Stimulated activated CD8-positive, alpha-beta memory T cell treated with anti-CD3 and anti-CD28 coated beads, Interleukin-15, amount 100 ng/mL, for 1 hour (primary cell): ENCODE results near the gene CD40.
"Not testable (repeated sequence)": the region's sequence is repeated elsewhere in the genome, so short reads cannot be mapped to it uniquely, and the experiment has no call there.

ENCODE experiments used
- DNase-seq: peaks from one replicate; pipeline ENCODE4 v3.0.0-alpha.2; 2020; ENCODE audit warnings: low read depth

CD40 gene

GRCh38 chr20:46117704-46118467 is at the start of gene CD40:
TSS of gene CD40 (plus strand) at chr20:46118314. CDS start at chr20:46118344, 30 bp downstream.
- peak; percentile 27 for DNase-seq

DNA sequence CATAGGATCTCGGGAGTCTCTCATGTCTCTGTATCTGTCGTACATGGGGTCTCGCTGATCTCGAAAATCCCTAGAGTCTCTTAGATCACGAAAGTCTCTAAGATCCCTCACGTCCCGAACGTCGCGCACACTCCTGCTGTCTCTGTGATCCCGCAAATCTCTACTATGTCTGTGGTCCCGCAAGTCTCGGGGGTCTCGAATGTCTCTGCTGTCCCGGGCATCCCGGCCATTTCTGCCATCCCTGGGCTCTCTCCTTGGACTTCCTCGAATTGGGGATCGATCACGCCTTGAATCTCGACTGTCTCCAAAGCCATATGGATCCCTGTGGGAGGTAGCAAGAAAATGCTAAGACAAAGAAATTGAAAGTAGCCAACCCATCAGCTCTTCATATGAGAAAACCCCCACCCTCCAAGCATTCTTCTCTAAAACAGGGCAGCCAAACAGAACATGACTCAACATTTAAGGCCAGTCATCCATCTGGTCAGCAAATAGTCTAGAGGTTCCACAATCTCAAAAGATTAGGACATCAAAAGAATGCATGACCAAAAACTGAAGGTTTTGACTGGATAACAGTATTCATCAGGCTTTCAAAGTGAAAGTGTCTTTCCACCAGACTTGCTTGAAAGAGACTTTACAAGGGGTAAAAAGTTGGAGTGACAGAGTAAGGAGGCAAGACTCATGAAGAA is 47.8 kb upstream of the CD40 start:
- DNase-seq, result no peak

GRCh38 chr20:46071573-46071972 is 46.5 kb upstream of the CD40 start:
- DNase-seq, result no peak

DNA sequence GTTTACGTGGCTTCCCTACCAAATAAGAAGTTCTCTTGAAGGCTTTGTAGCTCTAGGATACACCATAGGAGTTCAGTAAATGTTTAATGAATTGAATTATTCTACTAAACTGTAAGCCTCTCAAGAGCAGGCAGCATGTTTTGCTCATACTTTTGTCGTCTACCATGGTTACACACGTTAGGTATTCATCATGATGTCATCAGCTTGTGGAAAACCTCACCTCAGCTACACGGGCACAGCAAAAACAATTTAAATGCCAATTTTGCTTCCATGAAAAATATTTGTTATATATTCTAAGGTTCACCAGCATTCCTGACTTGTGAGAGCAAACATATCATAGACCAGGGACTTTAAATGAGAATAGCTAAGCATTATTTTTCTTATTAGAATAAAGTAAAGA is 45.1 kb upstream of the CD40 start:
- DNase-seq, result no peak

DNA sequence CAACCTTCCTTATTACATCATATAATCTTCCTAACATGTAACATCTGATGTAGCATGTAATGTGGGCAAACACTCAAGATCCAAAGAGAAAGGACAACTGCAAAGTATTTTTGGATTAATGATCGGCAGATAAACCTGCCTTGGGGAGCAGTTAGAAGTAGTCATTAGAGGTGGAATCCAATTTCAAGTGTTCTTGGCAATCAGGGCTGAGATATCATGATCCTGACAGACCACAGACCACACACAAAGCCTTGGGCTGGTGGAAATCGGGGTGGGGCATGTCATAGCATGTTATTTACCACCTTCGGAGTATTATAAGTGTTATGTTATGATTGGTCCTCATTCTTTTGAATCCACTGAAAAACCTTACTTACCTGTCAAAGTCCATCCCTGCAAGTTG is 44.7 kb upstream of the CD40 start:
- DNase-seq, result no peak

- no peak for DNase-seq
Measured at GRCh38 chr20:46074006-46074405, 44.1 kb upstream of the CD40 start.

- DNase-seq, result no peak
Measured at GRCh38 chr20:46076806-46077205, 41.3 kb upstream of the CD40 start.

GRCh38 chr20:46077642-46078305 is 40.3 kb upstream of the CD40 start:
- no peak for DNase-seq

DNA sequence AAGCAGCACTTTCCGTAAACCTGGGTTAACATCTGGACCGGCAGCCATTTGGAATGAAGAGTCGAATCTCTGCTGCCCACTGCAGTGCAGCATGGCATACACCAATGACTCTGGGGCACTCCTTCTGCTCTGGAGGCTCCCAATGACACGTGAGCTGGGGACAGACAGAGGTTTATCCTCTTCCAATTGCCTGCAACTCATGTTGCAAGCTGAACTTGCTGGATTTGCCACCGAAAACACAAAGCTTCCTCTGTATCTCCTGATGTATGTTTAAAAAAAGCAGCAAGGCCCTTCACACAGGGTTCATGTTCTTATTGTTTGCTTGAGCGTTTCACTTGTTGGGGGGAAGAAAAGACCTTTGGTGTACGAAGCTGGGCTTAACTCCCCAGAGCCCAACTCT is 39.2 kb upstream of the CD40 start:
- DNase-seq, result no peak

DNA sequence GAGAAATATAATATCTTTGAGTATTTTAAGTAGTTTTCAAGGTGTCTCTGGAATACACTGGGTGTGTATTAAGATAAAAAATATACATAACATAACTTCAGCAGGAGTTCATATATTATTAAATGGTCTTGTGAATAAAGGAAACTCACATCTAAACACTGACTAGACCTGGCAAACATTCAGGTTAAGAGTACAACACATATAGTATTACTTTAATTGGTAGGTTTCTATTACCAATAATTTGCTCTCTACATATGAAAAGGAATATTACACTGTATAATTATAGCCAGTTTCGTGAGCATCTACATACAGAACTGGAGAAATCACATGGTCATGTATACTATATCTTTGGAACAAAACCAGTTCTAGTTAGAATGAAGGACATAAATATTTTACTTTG is 37.0 kb upstream of the CD40 start:
- DNase-seq, result no peak

DNA sequence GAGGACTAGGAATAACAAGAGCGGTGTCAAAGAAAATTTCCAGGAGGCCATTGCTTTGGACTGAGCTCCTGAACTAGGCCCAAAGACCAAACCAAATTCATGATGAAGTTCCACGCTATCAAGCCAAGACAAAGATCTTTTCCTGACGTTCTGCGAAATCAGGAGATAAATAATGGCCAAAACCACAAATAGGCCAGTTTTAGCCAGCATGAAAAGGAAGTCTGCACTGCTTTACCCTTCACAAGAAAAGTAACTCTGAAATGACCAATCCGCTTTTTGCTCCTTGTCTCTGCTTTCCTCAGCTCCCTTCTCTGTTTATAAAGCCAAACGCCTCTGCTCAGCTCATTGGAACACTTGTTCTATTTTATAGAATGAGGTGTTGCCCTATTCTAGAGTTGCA is 35.0 kb upstream of the CD40 start:
- no peak for DNase-seq

GRCh38 chr20:46083531-46084061 is 34.5 kb upstream of the CD40 start:
- no peak for DNase-seq

DNA sequence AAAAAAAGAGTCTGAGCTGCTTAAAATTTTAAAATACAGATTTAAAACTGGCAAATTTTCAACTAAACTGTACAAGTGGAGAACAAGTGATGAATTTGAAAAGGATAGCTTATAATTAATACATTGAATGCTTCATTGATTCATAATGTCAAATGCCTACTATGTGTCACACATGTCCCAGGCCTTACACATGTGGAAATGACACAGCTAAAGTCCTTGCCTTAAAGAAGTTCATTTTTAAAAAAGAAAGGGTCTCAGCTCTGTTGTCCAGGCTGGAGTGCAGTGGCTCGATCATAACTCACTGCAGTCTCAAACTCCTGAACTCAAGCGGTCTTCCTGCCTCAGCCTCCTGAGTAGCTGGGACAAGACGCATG is 33.3 kb upstream of the CD40 start:
- DNase-seq, result no peak

GRCh38 chr20:46085179-46085851 is 32.8 kb upstream of the CD40 start:
- DNase-seq, result no peak

- DNase-seq, result no peak
Measured at GRCh38 chr20:46087161-46087560, 31.0 kb upstream of the CD40 start.

GRCh38 chr20:46088409-46089166 is 29.5 kb upstream of the CD40 start:
- DNase-seq, result no peak

DNA sequence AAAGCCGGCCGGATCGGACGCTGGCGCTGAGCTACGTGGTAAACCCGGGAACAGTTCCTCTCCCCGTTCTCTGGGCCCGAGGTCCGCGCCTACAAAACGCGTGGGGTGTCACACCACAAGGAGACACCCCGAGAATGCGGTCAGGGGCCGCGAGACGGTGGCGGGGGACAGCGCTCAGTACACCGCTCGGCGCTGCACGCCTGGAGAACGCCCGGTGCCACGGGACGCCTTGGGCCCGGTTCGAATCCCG is 29.0 kb upstream of the CD40 start:
- no peak for DNase-seq

GRCh38 chr20:46089417-46090388 is 28.4 kb upstream of the CD40 start, which contains the start of gene NCOA5:
TSS of gene NCOA5 (minus strand) at chr20:46089962. CDS start at chr20:46079424, 10,538 bp downstream.
- peak; percentile 83 for DNase-seq

DNA sequence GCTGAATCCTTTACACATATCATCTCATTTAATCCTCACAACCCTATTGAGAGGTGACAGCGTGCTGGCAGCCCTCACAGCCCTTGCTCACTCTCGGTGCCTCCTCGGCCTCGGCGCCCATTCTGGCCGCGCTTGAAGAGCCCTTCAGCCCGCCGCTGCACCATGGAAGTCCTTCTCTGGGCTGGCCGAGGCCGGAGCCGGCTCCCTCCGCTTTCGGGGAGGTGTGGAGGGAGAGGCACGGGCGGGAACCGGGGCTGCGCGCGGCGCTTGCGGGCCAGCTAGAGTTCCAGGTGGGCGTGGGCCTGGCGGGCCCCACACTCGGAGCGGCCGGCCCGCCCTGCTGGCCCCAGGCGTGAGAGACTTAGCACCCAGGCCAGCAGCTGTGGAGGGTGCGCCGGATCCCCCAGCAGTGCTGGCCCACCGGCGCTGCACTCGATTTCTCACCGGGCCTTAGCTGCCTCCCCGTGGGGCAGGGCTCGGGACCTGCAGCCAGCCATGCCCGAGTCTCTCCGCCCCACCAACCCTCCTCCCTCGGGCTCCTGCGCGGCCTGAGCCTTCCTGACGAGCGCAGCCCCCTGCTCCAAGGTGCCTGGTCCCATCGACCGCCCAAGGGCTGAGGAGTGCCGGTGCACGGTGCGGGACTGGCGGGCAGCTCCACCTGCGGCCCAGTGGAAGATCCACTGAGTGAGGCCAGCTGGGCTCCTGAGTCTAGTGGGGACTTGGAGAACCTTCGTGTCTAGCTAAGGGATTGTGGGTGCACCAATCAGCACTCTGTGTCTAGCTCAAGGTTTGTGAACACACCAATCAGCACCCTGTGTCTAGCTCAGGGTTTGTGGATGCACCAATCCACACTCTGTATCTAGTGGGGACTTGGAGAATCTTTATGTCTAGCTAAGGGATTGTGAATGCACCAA is 26.2 kb upstream of the CD40 start:
- not testable (repeated sequence) for DNase-seq

- DNase-seq, result no peak
Measured at GRCh38 chr20:46093531-46093930, 24.6 kb upstream of the CD40 start.
